ENCODE results near the gene EHD2. TPM values are rescaled to one million over a fixed set of nuclear protein-coding genes. Genes with fewer than 3 reads are reported as not detected.
A peak's percentile ranks its signal among the peaks of the same experiment; 100 is the strongest.
"Not testable (repeated sequence)": the region's sequence is repeated elsewhere in the genome, so short reads cannot be mapped to it uniquely, and the experiment has no call there.

Gene EHD2
- total RNA-seq, 1 donor from 2014 or later, result 10.3 TPM

DNA sequence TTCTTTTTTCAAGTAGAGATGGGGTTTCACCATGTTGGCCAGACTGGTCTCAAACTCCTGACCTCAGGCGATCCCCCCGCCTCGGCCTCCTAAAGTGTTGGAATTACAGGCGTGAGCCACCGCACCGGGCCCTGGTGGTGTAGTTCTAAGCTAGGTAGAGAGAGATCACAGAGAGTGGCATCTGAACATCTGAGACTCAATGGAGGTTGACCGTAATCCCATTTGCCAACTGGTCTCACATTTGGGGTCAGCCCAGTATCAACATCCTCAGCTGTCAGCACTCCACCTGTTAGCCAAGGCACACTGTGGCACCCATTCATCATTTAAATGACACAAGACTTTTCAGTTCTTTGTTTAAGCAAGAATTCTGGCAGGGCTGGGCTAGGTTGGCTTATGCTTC is 73.3 kb downstream of the EHD2 start:
- peaks cover 22% of the 10 kb centered on the region for H3K36me3 Mint-ChIP-seq
- peaks cover 6% of the 10 kb centered on the region for H3K4me1 Mint-ChIP-seq (ENCODE audit: unreplicated experiment)
- H3K27ac Mint-ChIP-seq, result no peak overlapping the region
- no peaks in the 10 kb centered on the region for H3K27me3 Mint-ChIP-seq
- H3K4me3 Mint-ChIP-seq, result no peak overlapping the region
- no peak for DNase-seq (ENCODE audit: extremely low spot score, unreplicated experiment)
- TF ChIP-seq, protein P1, sequence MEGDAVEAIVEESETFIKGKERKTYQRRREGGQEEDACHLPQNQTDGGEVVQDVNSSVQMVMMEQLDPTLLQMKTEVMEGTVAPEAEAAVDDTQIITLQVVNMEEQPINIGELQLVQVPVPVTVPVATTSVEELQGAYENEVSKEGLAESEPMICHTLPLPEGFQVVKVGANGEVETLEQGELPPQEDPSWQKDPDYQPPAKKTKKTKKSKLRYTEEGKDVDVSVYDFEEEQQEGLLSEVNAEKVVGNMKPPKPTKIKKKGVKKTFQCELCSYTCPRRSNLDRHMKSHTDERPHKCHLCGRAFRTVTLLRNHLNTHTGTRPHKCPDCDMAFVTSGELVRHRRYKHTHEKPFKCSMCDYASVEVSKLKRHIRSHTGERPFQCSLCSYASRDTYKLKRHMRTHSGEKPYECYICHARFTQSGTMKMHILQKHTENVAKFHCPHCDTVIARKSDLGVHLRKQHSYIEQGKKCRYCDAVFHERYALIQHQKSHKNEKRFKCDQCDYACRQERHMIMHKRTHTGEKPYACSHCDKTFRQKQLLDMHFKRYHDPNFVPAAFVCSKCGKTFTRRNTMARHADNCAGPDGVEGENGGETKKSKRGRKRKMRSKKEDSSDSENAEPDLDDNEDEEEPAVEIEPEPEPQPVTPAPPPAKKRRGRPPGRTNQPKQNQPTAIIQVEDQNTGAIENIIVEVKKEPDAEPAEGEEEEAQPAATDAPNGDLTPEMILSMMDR (conservative IDR thresholded peaks at IDR 0.05), result no peak
- H3K9me3 Mint-ChIP-seq, result no peaks in the 10 kb centered on the region

DNA sequence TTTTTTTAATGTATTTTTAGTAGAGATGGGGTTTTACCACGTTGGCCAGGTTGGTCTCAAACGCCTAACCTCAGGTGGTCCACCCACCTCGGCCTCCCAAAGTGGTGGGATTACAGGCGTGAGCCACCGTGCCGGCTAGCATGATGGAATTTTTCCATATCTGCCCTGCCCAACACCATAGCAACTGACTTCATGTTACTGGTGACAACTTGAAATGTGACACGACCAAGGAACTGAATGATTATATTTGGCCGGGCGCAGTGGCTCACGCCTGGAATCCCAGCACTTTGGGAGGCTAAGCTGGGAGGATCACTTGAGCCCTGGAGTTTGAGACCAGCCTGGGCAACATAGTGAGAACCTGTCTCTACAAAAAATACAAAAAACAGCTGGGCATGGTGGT is 74.1 kb downstream of the EHD2 start:
- H3K27ac Mint-ChIP-seq; H3K27me3 Mint-ChIP-seq; H3K4me1 Mint-ChIP-seq (ENCODE audit: unreplicated experiment); H3K4me3 Mint-ChIP-seq; DNase-seq (ENCODE audit: extremely low spot score, unreplicated experiment); H3K9me3 Mint-ChIP-seq: not testable (repeated sequence)
- peaks cover 14% of the 10 kb centered on the region for H3K36me3 Mint-ChIP-seq

GRCh38 chr19:47789811-47790210 is 76.6 kb downstream of the EHD2 start:
- not testable (repeated sequence) for H3K36me3 Mint-ChIP-seq; H3K4me1 Mint-ChIP-seq (ENCODE audit: unreplicated experiment); H3K27ac Mint-ChIP-seq; H3K27me3 Mint-ChIP-seq; DNase-seq (ENCODE audit: extremely low spot score, unreplicated experiment); H3K4me3 Mint-ChIP-seq; H3K9me3 Mint-ChIP-seq

GRCh38 chr19:47790398-47790814 is 77.2 kb downstream of the EHD2 start:
- Mint-ChIP-seq H3K9me3 (no peaks in the 10 kb centered on the region), H3K27me3 (no peaks in the 10 kb centered on the region), H3K4me3 (no peak overlapping the region), H3K36me3 (peaks cover 4% of the 10 kb centered on the region), H3K27ac (no peak overlapping the region), H3K4me1 (ENCODE audit: unreplicated experiment) (peaks cover 6% of the 10 kb centered on the region)
- TF ChIP-seq, protein P1 (conservative IDR thresholded peaks at IDR 0.05), result peak; percentile 84
- DNase-seq (ENCODE audit: extremely low spot score, unreplicated experiment), result peak; percentile 82

DNA sequence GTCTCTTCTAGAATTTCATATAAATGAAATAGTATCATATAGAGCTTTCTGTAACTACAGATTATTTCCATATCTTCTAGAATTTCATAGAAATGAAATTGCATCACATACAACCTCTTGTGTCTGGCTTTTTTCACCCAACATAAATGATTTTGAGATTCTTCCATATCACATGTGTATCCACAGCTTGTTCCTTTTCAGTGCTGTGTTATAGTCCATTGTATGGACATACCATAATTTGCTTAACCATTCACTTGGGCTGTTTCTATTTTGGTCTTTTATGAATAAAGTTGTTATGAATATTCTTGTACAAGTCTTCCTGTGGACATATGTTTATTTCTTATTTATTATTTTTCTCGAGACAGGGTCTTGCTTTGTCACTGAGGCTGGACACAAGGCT is 79.4 kb downstream of the EHD2 start:
- Mint-ChIP-seq H3K27ac (no peak overlapping the region), H3K4me1 (ENCODE audit: unreplicated experiment) (peaks cover 6% of the 10 kb centered on the region), H3K36me3 (peaks cover 4% of the 10 kb centered on the region), H3K4me3 (no peak overlapping the region), H3K9me3 (no peaks in the 10 kb centered on the region), H3K27me3 (peaks cover under 1% of the 10 kb centered on the region)
- no peak for DNase-seq (ENCODE audit: extremely low spot score, unreplicated experiment)
- TF ChIP-seq, protein P1 (conservative IDR thresholded peaks at IDR 0.05), result no peak

Other genes with a start within 250 kb of the EHD2 start
- gene SLC8A2, start 241.5 kb upstream of the EHD2 start, total RNA-seq (ENCODE audit: low replicate concordance), result 1.2 and 1.3 TPM in 2 replicates
- gene KPTN, start 229.2 kb upstream of the EHD2 start, total RNA-seq (ENCODE audit: low replicate concordance), result 9.6 and 21.2 TPM in 2 replicates
- gene NAPA, start 198.4 kb upstream of the EHD2 start, total RNA-seq (ENCODE audit: low replicate concordance), result 63.0 and 80.6 TPM in 2 replicates
- gene ZNF541, start 140.3 kb upstream of the EHD2 start, total RNA-seq (ENCODE audit: low replicate concordance), result not detected in 2 replicates
- 22.9 and 23.5 TPM in 2 replicates for gene BICRA, start 104.3 kb upstream of the EHD2 start, total RNA-seq (ENCODE audit: low replicate concordance)
- gene NOP53, start 32.1 kb downstream of the EHD2 start, total RNA-seq (ENCODE audit: low replicate concordance), result 274 and 291 TPM in 2 replicates
- 109 and 117 TPM in 2 replicates for gene SELENOW, start 65.3 kb downstream of the EHD2 start, total RNA-seq (ENCODE audit: low replicate concordance)
- gene TPRX1, start 91.1 kb downstream of the EHD2 start, total RNA-seq (ENCODE audit: low replicate concordance), result not detected in 2 replicates
- gene CRX, start 108.5 kb downstream of the EHD2 start, total RNA-seq (ENCODE audit: low replicate concordance), result not detected in 2 replicates
- not detected in 2 replicates for gene TPRX2, start 145.8 kb downstream of the EHD2 start, total RNA-seq (ENCODE audit: low replicate concordance)
- 4.4 and 9.8 TPM in 2 replicates for gene SULT2A1, start 172.9 kb downstream of the EHD2 start, total RNA-seq (ENCODE audit: low replicate concordance)